HG03439 (cell line): Measurements from ENCODE around the gene RASA3.

Experiments
- ATAC-seq: cut with Tn5 transposase; IDR thresholded peaks from one replicate; pipeline ENCODE4 v1.9.1; 2021; ENCODE audit warnings: mild to moderate bottlenecking, moderate library complexity; ENCODE audit not compliant: unreplicated experiment

The RASA3 gene

DNA sequence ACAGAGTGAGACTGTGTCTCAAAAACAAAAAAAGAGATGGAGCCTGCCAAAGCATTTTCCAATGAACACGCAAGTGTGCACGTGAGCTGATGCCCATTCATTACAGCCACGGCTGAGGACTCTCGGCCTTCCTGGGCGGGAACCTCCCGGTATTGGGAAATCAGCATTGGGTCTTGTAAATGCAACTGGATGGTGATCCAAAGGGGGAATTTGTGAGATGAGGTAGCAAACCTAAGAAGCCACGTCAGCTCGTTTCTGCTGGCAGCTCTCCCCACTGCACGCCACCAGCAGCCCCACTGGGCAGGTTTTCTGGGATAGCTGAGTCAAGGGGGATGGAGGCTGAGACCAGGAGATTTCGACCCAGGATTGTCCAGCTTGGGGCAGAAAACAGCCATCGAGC is 170.0 kb downstream of the RASA3 start:
- ATAC-seq, result no peak

DNA sequence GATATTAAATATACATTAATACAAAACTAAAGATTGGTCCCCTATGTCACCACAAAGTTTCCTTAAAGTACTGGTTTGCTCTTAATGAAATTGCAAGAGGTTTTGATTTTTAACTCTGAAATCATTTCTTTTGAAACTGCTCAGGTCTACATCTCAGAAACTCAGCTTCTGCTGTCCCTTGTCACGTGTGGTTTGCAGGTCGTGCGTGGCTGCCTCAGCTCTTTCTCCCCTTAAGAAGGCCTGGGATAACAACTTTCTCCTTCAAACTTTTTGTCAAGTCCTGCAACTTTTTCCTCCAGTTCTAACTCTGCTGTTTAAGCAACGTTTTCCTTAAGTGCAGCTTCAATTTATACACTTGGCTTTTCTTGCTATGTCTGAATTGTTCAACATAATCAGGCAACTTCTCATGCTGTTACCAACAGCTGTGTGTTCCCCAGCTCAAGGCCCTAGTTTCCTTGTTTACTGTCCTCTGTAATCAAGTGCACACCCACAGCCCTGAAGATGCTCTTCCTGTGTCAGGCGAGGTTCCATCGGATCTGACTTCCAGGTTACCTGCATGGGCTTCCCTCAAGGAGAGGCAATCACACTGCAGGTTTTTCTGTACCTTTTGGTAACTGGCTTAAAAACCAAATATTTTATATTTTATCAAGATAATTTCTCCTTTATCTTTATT is 172.0 kb downstream of the RASA3 start:
- no peak for ATAC-seq

DNA sequence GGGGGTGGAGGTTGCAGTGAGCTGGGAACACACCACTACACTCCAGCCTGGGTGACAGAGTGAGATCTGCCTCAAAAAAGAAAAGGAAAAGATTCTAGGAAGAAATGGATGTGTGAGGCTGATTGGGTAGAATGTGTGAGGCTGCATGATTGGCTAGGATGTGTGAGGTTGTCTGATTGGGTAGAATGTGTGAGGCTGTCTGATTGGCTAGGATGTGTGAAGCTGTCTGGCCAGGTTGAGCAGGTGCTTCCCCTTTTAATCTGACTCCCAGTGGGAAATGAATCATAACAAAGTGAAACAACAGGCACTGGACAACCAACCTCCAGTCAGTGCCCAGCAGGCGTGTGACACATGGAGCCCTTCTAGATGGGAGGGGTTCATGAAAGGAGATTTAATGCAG is 173.2 kb downstream of the RASA3 start:
- ATAC-seq, result no peak

DNA sequence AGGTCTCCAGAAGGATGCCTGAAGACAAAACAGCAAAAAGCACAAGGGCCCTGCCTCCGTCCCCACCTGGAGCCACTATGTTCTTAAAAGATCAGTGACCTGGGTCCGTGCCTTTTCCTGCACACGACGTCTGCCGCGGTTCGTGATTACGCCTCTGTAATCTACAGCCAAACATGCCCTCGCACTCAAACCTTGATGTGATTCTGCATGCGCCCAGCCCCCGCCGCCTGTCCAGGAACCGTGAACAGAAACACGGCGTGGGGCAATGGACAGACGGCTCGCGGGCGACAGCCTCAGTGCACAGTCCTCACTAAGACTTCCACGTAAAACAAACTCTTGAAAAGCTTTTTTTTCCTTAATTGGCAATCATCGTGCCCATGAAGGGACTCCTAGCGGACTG is 174.1 kb downstream of the RASA3 start:
- no peak for ATAC-seq

DNA sequence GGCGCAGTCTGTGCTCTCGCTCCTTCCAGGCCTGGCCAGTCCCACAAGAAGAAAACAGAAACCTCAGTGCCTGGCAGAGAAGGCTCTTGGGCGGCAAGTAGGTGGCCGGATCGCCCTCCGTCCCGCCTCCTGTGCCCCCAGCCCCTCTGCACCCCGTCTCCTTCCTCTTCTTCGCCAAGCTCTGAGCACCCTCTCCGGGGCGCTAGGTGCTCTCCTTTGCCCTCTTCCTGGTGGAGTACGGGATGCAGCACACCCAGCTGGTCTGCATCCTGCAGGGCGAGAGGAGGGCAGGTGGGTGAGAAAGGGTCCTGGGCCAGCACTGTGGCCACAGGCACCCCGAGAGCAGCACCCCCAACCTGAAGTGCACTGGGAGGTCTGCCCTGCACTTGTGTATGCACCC is 175.9 kb downstream of the RASA3 start:
- no peak for ATAC-seq

DNA sequence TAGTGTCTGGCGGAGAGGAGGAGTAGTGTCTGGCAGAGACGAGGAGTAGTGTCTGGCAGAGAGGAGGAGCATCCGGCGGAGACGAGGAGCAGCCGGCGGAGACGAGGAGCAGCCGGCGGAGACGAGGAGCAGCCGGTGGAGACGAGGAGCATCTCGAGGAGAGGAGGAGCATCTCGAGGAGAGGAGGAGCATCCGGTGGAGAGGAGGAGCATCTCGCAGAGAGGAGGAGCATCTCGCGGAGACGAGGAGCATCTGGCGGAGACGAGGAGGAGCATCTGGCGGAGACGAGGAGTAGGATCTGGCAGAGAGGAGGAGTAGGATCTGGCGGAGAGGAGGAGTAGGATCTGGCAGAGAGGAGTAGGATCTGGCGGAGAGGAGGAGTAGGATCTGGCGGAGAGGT is 176.7 kb downstream of the RASA3 start:
- no peak for ATAC-seq

DNA sequence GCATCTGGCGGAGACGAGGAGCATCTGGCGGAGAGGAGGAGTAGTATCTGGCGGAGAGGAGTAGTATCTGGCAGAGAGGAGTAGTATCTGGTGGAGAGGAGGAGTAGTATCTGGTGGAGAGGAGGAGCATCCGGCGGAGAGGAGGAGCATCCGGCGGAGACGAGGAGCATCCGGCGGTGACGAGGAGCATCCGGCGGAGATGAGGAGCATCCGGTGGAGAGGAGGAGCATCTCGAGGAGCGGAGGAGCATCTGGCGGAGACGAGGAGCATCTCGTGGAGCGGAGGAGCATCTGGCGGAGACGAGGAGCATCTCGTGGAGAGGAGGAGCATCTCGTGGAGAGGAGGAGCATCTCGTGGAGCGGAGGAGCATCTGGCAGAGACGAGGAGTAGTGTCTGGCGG is 177.2 kb downstream of the RASA3 start:
- ATAC-seq, result no peak

DNA sequence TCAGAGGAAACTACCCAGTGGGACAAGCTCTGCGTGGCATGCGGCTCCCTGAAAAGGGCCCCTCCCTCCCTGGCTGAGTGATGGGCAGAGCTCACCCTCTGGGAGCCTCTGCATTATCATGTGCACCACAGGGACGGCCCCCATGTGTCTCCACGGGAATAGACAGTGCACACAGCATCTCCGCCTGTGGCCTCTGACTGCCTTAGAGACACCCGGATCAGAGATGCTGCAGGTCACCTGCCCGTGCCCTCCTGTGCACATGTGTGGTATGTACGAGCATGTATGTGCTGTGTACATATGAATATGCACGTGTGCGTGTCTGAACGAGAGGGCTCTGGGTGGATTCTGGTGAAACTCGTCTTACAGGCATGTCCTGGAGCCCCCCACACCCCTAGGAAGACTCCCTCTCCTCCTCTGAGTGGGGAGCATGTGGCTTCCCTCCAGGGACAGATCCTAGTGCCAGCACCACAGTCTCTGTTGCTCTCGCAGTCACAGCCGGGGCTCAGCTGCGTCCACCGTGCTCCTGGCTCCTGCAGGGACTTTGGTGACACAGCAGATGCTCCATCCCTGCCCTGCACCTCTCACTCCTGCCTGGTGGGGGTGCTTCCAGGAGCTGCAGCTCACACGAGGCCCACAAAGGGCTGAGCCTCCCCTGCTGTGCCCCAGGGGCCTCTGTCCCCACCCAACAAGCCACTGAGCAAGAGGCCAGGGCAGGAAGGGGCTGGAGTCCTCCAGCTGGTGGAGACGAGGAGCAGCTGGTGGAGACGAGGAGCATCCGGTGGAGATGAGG is 178.2 kb downstream of the RASA3 start:
- ATAC-seq, result no peak

DNA sequence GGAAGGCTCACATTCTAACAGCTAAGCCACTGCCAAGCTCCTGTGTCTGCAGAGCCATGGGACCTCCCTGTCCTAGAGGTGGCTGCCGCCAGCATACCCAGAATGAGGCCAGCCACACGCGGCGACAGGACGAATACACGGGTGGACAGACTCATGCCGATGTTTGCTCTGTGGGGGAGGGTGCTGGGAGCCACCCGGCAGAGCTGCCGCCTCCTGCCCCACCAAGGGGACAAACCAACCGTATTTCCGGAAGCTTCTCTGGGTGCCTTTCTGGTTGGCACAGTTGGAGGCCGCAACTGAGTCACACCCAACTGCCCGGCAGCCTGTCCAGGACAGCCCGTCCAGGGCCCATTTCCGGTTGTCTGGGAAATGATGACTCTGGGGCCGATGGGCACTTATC is 178.9 kb downstream of the RASA3 start:
- no peak for ATAC-seq

DNA sequence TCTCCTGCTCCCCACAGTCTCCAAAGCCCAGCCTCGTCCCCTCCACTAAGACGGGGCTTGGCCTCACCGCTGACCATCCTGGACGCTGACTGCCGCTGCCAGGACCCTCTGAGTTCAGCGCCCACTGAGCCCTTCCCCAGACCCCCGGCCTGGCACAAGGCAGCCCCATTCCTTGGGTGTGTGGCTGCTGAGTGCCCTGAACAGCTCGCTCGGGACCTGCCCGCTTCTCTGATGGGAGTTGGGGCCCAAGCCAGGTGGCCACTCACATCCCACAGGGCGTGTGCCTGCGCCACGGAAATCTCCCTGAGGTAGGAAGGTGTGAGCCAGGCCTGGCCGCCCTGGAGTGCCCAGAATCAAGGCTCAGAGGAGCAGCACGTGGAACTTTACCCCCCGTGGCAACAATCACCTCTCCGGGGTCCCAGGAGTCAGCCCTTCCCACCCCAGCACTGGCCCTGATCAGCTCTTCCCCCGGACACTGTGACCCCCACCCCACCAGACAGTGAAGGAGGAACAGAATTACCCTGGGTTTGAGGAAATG is 179.4 kb downstream of the RASA3 start:
- ATAC-seq, result no peak

DNA sequence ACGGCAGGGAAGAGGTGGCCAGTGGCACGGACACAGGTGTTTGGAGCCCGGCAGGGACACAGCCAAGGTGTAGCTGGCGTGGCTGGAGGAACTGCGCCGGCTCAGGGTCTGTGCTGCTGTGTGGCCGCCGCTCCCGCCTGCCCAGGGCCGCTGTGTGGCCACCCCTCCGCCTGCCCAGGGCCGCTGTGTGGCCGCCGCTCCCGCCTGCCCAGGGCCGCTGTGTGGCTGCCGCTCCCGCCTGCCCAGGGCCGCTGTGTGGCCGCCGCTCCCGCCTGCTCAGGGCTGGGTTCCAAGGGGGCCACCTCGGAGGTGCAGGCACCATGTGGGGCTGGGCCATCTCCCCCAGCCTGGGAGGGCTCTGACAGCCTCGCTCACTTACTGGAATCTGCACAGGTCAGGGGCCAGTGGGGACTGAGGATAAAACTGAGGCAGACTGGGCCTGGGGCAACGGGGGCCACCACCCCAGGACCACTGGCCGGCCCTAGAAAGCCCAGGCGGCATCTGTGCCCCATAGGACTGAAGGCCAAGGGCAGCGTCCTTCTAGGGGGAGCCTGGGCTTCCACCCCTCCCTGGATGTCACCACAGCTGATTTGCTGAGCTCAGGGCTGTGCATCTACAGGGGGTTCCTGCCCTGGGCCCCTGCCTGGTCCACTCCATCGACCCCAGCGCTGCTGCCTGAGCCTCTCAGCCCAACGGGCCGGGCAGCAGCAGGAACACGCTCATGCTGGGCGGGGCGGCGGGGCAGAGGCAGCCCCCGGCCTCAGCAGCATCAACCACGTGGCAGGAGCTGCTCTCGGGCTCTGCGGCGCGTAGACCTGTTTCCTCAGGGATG is 180.1 kb downstream of the RASA3 start:
- no peak for ATAC-seq

DNA sequence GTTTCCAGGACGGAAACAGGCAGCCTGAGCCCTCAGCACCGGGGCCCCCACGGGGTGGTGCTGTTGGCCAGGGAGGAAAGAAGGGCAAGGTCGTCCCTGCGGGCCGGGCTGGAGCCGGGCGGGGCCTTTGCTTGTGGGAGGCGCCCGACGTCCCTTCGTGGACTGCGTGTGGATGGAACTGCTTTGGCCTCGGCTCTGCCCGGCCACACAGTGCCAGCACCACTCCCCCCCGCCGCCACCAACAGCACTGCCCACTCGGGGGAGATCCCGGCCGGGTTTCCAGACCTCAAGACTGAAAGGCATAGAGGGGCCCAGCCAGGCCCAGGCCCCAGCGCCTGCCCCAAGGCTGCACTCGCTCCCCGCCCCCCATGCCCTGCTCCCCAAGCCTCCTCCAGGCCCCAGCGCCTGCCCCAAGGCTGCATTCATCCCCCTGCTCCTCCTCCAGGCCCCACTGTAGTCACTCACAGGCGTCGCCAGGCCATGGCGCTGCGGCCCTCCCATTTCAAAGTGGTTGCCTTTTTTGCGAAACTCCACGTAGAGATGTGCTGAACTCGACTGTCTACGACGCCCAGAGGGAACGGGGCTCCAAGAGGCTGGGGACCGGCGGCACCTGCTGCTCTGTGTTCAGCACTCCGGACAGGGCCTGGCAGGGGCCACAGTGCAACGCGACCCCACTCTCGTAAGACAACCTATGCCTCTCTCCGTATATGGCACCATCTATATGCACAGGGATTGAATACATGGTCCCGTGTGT is 181.0 kb downstream of the RASA3 start:
- ATAC-seq, result no peak

DNA sequence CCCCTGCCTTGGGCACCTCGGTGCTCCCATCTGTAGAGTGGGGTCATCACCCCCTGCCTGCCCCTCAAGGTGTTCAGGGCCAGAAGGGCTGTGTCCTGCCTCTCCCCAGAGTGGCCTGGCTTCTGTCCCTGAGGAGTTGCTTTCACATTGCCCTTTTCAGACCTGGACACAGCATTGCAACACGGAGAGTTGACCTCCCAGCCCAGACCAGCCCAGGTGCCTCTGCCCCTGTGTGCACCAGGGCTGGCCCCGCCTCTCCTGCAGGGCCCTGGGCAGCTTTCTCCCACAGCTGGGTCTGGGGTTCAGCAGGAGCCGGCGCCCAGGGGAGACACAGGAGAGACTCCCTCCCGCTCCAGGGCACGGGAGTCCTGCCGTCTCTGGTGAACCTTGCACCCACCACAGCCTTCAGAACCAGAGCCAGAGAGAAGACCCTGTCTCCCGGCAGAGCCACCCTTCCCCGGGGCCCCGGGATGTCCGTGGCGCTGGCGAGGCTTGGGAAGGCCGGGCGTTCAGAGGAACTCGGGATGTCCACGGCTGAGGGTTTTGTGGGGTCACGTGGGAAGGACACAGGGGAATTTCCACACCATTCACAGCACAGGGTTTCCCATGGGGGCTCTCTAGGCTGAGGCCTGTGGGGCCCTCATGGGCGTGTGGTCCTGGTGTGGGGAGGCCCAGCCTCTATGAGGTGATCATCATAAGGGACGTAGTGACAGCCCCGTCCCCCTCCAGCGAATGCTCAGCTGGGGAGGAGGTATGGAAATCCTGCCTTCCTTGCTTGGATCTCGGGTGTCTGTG is 181.8 kb downstream of the RASA3 start:
- no peak for ATAC-seq

DNA sequence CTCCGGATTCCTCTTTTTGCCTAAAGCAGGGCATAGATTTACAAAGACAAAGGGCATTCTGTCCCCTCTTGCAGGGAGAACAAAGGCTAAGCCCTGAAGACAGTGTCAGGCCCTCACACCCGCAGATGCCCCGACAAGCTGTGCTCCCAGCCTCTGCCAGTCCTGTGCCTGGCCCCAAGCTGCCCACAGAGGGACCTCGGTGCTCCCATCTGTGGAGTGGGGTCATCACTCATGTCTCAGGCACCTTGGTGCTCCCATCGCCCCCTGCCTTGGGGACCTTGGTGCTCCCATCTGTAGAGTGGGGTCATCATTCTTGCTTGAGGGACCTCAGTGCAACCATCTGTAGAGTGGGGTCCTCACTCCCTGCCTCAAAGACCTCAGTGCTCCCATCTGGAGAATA is 182.9 kb downstream of the RASA3 start:
- no peak for ATAC-seq

DNA sequence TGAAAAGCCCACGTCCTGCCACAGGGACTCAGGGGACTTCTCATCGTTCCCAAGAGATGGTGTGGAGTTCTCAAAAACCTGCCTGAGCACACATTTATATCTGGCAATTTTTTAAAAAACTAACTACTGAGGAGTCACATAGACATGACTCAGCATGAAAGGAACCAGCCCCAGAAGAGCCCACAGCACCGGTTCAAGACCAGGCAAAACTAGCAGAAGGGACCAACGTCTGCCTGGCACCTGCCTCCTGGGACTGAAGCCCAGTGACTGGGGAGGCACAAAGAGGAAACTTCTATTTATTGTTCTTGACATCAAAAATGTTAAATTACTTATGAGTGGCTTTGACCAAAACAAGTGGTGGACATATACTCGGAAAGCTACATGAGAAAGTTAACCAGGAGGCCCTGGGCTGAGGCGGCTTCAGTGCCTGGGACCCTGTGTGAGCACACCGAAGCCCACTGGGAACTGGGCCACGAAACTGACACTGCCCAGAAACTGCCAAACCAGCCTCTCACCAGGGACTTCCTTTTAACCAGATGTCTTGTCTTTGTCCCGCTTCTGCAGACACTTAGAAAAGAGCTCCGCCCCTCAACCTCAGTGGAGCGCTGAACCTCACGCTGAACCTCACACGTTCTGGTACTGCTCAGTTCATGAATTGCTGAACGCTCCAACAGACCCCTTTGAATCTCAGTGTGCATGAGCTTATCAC is 184.2 kb downstream of the RASA3 start:
- no peak for ATAC-seq

DNA sequence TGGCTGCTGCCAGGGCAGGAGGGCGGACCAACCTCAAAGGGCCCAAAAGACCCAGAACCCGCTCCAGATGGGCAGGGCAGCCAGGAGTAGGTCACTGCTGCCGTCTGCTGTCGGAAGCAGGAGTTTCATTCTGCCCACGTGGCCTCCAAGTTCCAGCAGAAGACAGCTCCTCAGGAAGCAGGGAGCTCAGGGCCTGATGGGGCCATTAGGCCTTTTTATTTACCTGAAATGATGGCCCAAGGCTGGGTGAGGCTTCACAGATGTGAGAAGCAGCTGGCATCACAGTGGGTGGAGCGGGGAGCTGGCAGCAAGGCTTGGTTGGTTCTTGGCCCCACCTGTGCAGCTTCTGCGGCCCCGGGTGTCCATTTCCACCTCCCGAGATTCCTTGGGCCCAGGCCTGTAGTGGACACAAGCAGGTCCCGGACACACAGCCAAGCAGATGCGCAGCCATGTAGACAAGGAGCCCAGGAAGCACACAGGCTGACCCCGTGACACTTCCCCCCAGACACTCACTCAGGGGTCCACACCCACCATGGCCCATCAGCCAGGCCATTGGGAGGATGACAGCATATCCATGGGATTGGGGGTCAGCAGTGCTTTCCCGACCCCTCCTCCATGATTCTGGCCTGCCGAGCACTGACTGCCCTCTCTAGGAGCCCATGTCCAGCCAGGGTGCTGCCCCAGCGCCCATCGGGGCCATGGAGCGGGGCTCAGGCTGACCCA is 185.0 kb downstream of the RASA3 start:
- no peak for ATAC-seq

DNA sequence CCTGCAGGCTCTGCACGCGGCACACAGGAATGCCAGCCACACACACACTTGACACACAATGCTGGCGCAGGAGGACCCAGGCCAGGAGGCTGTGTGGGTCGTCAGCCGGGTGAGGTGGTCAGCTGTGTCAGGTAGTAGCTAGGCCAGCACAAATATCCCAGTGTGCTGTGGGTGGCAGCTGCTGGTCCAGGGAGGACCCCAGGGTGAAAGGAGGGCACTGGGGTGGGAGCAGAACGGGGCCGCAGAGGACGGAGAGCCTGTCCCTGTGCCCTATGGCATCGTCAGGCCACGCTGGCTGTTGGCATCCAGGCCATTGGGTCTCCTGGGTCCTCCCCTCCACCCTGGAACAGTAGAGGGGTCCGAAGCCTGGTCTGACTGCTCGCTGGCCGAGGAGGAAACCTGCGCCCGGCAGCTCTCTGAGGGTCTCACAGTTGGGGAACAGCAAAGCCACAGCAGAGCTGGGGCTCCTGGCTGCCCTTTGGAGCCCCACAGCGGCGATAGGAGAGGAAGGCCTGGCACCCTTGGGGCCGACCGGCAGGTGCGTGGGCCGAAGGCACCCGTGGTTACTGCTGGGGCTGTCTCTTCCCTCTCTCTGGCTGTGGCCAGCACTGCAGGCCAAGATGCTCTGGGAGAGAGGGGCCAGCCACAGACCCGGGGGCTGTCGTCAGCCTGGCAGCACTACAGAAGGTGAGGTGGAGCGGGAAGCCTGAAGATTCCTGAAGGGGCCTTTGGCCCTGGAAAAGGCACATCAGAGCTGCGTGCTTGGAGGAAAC is 185.8 kb downstream of the RASA3 start:
- ATAC-seq, result no peak

DNA sequence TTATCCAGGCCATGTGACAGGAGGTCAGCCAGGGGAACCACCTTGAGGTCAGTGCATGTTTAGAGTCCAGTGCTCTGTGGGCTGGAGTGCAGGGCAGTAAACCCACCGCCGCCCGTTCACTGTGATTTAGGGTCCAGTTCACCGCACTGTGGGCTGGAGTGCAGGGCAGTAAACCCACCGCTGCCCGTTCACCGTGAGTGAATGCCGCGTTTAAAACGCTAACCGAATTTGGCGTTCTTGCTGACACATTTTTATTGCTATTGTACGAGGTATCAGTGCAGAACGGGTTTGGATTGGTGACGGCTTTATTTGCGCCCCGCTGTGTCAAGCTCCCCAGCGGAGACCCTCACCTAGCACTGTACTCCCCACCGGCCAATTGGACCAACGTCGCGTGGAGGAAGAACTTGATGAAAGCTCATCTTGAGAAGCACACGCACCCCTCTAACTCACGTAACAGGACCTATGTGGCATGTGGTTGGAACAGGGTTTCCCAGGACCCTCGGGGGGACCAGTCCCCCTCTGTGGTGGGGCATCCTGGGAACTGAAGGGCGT is 186.5 kb downstream of the RASA3 start:
- ATAC-seq, result no peak
